ENCODE results near the gene TCP11L2.

TCP11L2 gene

DNA sequence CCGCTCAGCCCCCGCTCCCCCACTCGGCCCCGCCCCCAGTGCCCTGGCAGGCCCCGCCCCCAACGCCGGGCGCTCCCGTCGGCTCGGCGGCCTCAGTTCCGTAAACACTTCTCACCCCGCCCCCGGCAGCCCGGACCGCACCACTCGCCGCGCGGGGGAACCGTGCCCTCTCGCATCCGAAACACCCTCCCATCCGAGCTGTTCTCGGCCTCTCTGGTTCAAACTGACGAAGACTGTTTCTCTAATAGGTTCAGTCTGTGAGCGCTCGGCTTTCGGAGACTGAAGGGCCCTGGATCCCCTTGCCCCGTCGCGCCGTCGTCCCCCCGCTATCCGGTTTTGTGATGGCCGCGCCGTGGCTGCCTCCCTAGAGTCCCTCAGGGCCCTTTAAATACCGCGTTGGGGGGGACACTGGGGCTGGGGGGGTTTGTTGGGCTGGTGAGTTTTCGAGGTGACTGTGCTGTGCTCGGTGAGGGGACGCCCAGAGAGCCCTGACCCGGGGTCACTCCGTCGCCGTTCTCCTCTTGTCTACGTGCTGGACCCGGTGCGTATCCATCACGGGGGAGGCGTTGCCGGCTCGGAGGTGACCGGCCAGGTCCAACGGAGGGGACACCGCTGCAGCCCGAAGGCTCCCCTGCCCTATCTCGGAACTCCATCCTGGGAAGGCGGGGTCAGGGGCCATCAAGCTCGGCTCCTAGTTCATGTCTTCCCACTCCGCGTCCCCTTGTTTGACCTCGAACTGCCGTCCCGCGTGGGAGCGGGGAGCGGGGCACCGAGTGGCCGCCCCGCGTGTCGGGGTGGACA is at the start of gene TCP11L2:
Gene TCP11L2 (plus strand): TSS at position 333 of the 801 bp plus-strand sequence. CDS start 8,343 bp downstream, outside the sequence.
- peak; percentile 96 for DNase-seq

DNA sequence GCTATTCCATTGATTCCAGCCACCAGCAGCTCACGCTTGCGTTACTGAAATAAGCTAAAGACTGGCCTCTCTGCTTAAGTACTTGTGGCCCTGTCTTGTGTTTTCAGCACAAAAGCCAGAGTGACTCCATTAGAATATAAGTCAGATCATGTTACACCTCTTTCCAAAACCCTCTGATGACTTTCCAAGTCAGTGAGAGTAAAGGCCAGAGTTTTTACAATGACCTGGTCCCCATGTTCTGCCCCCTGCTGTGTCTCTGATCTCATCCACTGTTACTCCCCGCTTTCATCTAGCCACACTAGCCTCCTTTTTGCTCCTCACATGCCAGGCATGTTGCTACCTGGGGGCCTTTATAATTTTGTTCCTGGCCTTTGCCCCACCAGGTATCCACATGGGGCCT is 47.8 kb upstream of the TCP11L2 start:
- no peak for DNase-seq

- no peak for DNase-seq
Measured at GRCh38 chr12:106255493-106255892, 47.0 kb upstream of the TCP11L2 start.

GRCh38 chr12:106255952-106256351 is 46.6 kb upstream of the TCP11L2 start:
- DNase-seq, result no peak

- DNase-seq, result no peak
Measured at GRCh38 chr12:106256524-106256923, 46.0 kb upstream of the TCP11L2 start.

- no peak for DNase-seq
Measured at GRCh38 chr12:106258226-106258625, 44.3 kb upstream of the TCP11L2 start.

- DNase-seq, result no peak
Measured at GRCh38 chr12:106258935-106259334, 43.6 kb upstream of the TCP11L2 start.

GRCh38 chr12:106265116-106265515 is 37.4 kb upstream of the TCP11L2 start:
- no peak for DNase-seq

DNA sequence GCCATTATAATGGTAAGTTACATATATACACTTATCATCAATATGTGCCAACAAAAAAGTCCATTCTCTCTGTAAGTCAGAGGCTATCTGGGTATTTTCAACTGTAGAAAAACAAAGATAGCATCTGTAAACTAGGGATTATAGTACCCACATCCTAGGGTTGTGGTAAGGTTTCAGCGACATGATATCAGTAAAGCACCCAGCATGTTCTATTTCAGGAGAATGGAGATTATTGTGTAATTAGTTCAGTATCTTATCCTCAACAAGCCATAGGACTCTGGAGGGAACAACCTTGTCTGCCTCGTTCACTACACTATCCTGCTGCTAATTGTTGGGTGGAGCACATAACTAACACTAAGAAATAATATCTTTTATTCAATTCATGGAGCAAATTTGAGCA is 35.0 kb upstream of the TCP11L2 start:
- DNase-seq, result no peak

- no peak for DNase-seq
Measured at GRCh38 chr12:106269150-106269771, 33.3 kb upstream of the TCP11L2 start.

DNA sequence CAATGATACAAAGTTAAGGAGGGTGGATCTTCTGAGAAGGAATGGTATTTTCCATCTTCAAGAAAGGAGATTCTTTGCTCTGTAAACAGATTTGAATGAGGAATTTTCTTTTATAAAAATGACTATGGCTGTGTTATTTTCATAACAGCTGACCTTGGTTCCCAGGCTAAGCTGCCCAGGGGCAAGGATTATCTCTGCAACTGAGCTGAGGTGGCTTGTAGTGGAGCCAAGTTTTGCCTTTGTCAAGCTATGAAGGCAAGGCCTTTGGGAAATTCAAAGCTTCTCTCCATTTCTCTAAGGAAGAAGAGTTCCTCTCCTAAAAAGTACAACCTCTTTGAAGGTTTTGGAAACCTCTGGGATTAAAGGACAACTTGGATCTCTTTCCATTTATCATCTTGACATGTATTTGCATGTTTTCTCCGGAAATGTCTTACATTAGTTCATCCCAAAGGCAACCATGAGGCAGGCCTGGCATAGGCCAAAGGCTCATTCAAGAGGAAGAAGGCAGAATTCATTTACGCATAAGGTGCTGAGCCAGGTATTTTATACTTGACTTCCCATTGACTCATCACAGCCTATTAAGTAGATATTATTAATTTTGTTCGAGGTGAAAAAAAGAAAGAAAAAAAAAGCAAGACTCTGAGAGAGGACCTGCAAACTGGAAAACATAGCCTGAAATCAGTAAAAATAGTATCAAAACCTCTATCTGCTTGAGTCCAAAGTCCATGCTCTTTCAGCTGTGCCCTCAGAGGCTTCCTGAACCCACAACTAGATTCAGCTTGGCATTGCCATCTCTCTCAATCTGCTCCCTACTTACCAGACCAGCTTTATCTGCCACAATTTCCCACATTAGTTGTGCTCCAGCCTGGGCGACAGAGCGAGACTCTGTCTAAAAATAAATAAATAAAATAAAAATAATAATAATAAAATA is 30.7 kb upstream of the TCP11L2 start:
- DNase-seq, result no peak

DNA sequence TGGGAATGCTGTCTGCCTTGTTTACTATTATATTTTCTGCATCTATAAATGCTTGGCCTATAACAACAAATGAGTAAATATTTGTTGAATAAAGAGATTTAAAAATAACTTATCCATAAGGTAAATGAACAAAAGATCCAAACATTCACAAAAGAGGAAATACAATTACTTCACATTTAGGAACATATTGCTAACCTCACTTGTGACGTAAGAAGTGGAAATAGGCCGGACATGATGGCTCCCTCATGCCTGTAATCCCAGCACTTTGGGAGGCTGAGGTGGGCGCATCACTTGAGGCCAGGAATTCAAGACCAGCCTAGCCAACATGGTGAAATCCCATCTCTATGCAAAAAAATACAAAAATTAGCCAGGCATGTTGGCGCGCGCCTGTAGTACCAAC is 29.0 kb upstream of the TCP11L2 start:
- no peak for DNase-seq

DNA sequence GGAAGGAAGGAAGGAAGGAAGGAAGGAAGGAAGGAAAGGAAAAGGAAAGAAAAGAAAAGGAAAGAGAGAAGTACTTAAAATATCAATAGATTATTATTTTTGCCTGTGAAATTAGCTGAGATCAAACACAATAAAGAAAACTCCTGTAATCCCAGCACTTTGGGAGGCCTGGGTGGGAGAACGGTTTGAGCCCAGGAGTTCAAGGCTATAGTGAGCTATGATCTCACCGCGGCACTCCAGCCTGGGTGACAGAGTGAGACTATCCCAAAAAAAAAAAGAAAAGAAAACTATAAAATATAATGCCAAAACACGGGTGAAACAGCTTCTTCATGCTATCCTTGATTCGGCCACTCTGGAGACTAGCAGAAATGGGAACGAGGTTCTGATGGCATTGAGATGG is 28.5 kb upstream of the TCP11L2 start:
- no peak for DNase-seq

DNA sequence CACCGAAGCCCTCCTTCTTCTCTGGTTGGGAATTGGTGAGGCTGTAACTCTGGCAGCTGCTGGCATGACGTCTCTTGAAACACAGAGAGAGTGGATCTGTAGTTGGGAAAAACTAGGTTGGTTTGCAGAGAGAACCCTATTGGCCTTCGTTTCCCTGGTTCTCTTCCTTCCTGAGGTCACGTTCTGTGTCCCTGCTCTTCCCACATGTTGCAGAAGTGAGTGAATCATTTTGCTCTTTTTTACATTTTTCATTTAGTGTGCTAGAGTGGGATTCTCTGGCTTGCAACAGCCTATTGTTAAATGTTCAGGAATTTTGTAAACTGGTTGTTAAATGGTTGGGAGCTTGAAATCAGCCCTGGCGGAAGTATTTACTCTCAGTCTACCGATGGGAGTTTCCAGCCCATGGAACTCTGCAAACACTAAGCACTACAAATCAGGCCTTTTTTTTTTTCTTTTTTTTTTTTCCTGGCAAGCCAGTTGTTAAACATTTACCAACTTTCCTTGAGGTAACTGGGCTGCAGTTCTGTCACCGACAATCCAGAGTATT is 27.9 kb upstream of the TCP11L2 start:
- DNase-seq, result no peak

GRCh38 chr12:106275458-106275857 is 27.1 kb upstream of the TCP11L2 start:
- no peak for DNase-seq

DNA sequence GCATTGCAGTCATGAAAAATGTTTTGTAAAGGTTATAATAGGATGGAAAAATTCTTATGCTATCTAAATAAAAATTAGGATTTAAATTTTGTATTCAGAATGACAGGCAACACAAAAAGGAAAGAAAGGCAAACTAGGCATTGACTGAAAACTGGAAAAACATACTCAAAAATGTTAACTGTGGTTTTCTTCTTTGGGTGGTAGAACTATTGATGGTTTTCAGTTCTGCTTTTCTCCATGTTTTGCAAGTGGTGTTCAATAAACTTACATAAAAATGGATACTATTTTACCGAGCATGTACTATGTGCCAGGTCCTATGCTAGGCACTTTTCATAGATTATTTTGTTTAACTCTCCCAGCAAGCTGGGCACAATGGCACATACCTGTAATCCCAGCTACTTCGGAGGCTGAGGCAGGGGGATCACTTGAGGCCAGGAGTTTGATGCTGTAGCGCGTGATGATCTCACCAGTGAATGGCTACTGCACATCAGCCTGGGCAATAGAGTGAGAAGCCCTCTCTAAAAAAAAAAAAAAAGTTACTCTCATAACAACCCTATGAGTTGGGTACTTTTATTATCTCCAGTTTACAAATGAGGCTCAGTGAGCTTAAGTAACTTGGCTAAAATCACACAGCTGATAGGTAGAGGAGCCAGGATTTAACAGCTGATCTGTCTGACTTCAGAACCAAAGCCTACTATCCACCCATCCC is 26.3 kb upstream of the TCP11L2 start:
- DNase-seq, result no peak

GRCh38 chr12:106280106-106280505 is 22.4 kb upstream of the TCP11L2 start:
- DNase-seq, result no peak

GRCh38 chr12:106281056-106281782 is 21.3 kb upstream of the TCP11L2 start:
- no peak for DNase-seq

DNA sequence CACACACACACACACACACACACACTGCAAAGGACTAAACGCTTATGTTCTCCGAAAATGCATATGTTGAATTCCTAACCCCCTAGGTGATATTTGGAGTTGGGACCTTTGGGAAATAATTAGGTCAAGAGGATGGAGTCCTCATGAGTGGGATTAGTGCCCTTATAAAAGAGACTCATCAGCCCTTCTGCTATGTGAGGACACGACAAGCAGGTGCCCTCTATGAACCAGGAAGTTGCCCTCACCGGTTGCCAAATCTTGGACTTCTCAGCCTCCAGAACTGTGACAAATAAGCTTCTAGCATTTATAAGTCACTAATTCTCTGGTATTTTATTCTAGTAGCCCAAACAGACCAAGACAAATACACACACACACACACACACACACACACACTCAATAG is 20.7 kb upstream of the TCP11L2 start:
- DNase-seq, result no peak

GRCh38 chr12:106282457-106283097 is 20.0 kb upstream of the TCP11L2 start:
- peak; percentile 69 for DNase-seq

Data from CD4-positive, alpha-beta T cell treated with Interleukin-17A for 4 hours (primary cell).